ENCODE measurements around the gene MTA3. TPM values are rescaled to one million over a fixed set of nuclear protein-coding genes. Genes with fewer than 3 reads are reported as not detected.

MTA3 gene
- total and polyA plus RNA-seq, 11 donors = 11.9 to 31.8 (median 23.3) TPM

DNA sequence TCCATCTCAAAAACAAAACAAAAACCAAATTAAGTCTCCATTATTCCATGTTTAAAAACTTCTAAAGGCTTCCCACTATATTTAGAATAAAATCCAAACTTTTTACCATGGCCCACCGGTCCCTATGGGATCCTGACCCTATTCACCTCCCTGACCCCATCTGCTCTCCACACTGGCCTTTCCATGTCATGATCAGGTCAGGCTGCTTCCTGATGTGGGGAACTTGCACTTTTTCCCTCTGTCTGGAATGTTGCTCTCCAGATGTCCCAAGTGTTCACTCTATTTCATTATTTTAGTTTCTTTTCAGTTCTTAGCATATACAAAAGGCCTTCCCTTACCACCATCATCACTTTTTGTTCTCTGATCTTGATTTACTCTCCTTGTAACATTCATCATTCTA, 7.5 kb upstream of the MTA3 start:
- ATAC-seq = no peak
- intact Hi-C loops (cut with DNase I) = no loop called here
- H3K4me3 ChIP-seq = no peak overlapping the region

DNA sequence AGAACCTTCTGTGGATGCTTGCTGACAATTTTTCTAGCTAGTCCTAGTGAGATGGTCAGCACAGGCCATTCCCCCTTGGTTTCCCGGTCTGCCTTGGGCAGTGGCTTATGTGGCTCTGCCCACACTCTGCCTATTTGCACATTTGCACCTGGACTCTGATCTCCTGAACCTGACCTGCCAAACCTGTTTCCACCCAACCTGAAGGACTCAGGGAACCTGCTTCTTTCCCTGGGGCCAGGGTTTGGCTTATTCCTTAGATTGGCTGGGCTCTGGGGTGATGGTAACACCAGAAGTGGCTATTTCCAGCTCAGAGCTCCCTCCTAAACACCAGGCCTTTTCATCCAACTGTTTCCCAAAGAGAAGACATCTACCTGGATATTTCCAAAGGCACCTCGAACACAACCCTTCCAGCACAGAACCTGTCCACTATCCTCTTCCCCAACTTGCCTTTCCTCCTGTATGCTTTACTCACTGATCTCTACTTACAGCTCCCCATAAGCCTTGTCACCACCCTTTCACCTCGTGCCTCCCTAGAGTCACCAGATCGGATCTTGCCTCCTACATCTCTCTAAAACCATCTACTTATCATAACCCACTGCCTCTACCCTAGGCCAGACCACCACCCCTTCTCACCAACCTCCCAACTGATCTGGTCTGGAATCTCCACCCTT, 5.8 kb upstream of the MTA3 start:
- no peak for DNase-seq
- Histone ChIP-seq H3K4me3 (no peak overlapping the region), H3K27ac (no peak overlapping the region), H3K27me3 (no peaks in the 10 kb centered on the region), H3K4me1 (peaks cover 0 to 5% (median under 1%) of the 10 kb centered on the region in 12 donors), H3K9me3 (no peaks in the 10 kb centered on the region), H3K36me3 (no peaks in the 10 kb centered on the region)
- intact Hi-C loops (cut with DNase I) = no loop called here
- peak in 1 of 4 donors; percentile 17 for ATAC-seq
- TF ChIP-seq, protein P1, sequence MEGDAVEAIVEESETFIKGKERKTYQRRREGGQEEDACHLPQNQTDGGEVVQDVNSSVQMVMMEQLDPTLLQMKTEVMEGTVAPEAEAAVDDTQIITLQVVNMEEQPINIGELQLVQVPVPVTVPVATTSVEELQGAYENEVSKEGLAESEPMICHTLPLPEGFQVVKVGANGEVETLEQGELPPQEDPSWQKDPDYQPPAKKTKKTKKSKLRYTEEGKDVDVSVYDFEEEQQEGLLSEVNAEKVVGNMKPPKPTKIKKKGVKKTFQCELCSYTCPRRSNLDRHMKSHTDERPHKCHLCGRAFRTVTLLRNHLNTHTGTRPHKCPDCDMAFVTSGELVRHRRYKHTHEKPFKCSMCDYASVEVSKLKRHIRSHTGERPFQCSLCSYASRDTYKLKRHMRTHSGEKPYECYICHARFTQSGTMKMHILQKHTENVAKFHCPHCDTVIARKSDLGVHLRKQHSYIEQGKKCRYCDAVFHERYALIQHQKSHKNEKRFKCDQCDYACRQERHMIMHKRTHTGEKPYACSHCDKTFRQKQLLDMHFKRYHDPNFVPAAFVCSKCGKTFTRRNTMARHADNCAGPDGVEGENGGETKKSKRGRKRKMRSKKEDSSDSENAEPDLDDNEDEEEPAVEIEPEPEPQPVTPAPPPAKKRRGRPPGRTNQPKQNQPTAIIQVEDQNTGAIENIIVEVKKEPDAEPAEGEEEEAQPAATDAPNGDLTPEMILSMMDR (IDR thresholded peaks at IDR 0.05) = no peak
- no peak for TF ChIP-seq POLR2A (IDR thresholded peaks at IDR 0.05)
- 84 to 93% (median 89%) methylated on average over 4 of the region's 4 CpGs for WGBS, 4 donors

More for the DNA sequence above, 7.5 kb upstream of the MTA3 start:
- Histone ChIP-seq H3K27ac (no peak overlapping the region), H3K27me3 (no peaks in the 10 kb centered on the region), H3K4me1 (no peaks in the 10 kb centered on the region), H3K9me3 (no peaks in the 10 kb centered on the region), H3K36me3 (no peaks in the 10 kb centered on the region)
- WGBS, 4 donors = 46 to 65% (median 59%) methylated on average over 1 of the region's 1 CpG
- TF ChIP-seq, protein P1 (IDR thresholded peaks at IDR 0.05) = no peak
- TF ChIP-seq POLR2A (IDR thresholded peaks at IDR 0.05) = no peak
- DNase-seq = no peak

DNA sequence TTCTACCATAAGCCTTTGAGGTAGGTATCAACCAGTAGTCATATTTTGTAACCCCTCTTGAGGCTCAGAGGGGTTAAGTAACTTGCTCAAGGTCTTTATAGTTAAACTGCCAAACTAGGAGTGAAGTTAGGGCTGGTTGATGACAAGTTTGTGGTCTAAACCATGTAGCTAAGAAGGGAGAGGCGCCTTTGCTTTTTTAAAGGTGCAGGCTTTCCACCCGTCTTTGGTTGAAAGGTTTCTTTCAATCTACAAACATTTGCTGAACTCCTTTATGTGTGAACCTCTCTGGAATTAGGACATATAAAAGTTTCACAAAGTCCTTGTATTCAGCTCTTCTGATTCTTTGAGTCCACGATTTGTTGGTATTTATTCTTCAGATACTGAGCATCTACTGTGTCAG, 2.4 kb upstream of the MTA3 start:
- H3K27ac ChIP-seq = peak overlapping the region in 1 of 12 donors; percentile 93
- no peaks in the 10 kb centered on the region for H3K9me3 ChIP-seq
- peaks cover 0 to 7% (median 0%) of the 10 kb centered on the region in 9 donors for H3K36me3 ChIP-seq
- WGBS, 4 donors = 85 to 94% (median 91%) methylated on average over 3 of the region's 3 CpGs
- ATAC-seq = no peak
- TF ChIP-seq POLR2A (IDR thresholded peaks at IDR 0.05) = no peak
- TF ChIP-seq, protein P1 (IDR thresholded peaks at IDR 0.05) = no peak
- H3K4me1 ChIP-seq = peaks cover 0 to 24% (median 13%) of the 10 kb centered on the region in 12 donors
- no peaks in the 10 kb centered on the region for H3K27me3 ChIP-seq
- no peak overlapping the region for H3K4me3 ChIP-seq
- intact Hi-C loops (cut with DNase I) = loop anchor here in 1 of 10 donors (5.0 kb wide), 1 partner anchor 96 kb away; no protein-coding TSS in a partner anchor
- no peak for DNase-seq

DNA sequence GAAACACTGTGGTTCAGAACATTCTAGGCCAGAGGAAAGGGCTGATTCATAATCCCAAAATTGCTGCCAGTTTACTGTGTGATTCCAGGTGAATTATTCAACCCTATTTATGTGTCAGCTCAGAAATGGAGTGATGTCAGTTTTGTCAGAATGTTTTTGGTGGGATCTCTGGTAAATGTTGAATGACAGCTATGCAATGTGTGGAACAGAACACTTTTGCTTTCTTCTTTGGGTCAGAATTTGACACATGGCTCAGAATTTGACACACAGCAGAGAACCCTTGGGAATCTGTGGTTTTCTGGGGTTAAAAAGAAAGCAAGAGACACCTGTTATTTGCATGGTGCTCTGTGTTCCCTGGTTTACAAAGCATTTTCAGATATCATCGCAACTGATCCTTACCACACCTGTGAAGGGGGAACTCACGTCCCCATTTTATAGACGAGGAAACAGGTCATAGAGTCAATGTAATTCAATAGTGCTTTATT, 1.6 kb upstream of the MTA3 start:
- TF ChIP-seq, protein P1 (IDR thresholded peaks at IDR 0.05) = no peak
- no peak for TF ChIP-seq POLR2A (IDR thresholded peaks at IDR 0.05)
- ATAC-seq (no peak), DNase-seq (no peak)
- no peaks in the 10 kb centered on the region for H3K9me3 ChIP-seq
- 83 to 91% (median 84%) methylated on average over 3 of the region's 3 CpGs for WGBS, 4 donors
- H3K27ac ChIP-seq = peak overlapping the region in 2 of 12 donors; percentile 89 to 93
- H3K4me3 ChIP-seq = no peak overlapping the region
- peaks cover 0 to 16% (median 0%) of the 10 kb centered on the region in 9 donors for H3K36me3 ChIP-seq
- intact Hi-C loops (cut with DNase I) = loop anchor here in 1 of 10 donors (5.0 kb wide), 1 partner anchor 95 kb away; no protein-coding TSS in a partner anchor
- H3K27me3 ChIP-seq = no peaks in the 10 kb centered on the region
- H3K4me1 ChIP-seq = peaks cover 0 to 24% (median 13%) of the 10 kb centered on the region in 12 donors
